Stimulated activated naive CD4-positive, alpha-beta T cell treated with Interleukin-2 at 50 U/mL for 16 hours (primary cell): ENCODE results near the gene C16orf46.

Experiments used
- DNase-seq: peaks from one replicate; lab custom pipeline; 2025; lab: John Stamatoyannopoulos, UW

C16orf46 gene

GRCh38 chr16:81012974-81013373 lies 64.1 kb downstream of the C16orf46 start:
- DNase-seq: no peak
